WTC11 (cell line): ENCODE measurements around the gene ACVR1B.

Experiments used
- CBFB ChIP-seq: sonication (generic); formaldehyde crosslinking; IDR thresholded peaks from 2 replicates; pipeline ENCODE4 v1.8.1; 2022; ENCODE audit warnings: mild to moderate bottlenecking, low read depth, missing genetic modification reagents
- CREM ChIP-seq: sonication (generic); formaldehyde crosslinking; IDR thresholded peaks from 2 replicates; pipeline ENCODE4 v1.8.1; 2022; ENCODE audit warnings: mild to moderate bottlenecking, missing genetic modification reagents, moderate library complexity
- GTF2I ChIP-seq: fragments of 250-450 bp; sonication (Bioruptor Pico); conservative IDR thresholded peaks from 2 replicates; pipeline ENCODE4 v1.4.0; 2021; ENCODE audit warnings: mild to moderate bottlenecking
- KAT7 ChIP-seq: sonication (generic); formaldehyde crosslinking; IDR thresholded peaks from 2 replicates; pipeline ENCODE4 v1.8.1; 2023; ENCODE audit warnings: missing genetic modification reagents, mild to moderate bottlenecking, borderline replicate concordance
- MYBL2 ChIP-seq: sonication (generic); formaldehyde crosslinking; IDR thresholded peaks from 2 replicates; pipeline ENCODE4 v1.8.1; 2023; ENCODE audit warnings: mild to moderate bottlenecking, moderate library complexity, missing genetic modification reagents
- NR1H2 ChIP-seq: sonication (generic); formaldehyde crosslinking; IDR thresholded peaks from 2 replicates; pipeline ENCODE4 v1.9.0; 2021; ENCODE audit warnings: mild to moderate bottlenecking, moderate library complexity, missing genetic modification reagents
- NR3C1 ChIP-seq: sonication (generic); formaldehyde crosslinking; conservative IDR thresholded peaks from 2 replicates; pipeline ENCODE4 v1.8.1; 2023; ENCODE audit warnings: low read depth, mild to moderate bottlenecking, missing genetic modification reagents
- TF ChIP-seq, protein P1 (sequence below): fragments of 200-600 bp; IDR thresholded peaks from 2 replicates; pipeline ENCODE4 v1.8.0; 2022; ENCODE audit warnings: antibody characterized with exemption
- TF ChIP-seq, protein P2 (sequence below): sonication (generic); formaldehyde crosslinking; IDR thresholded peaks from 2 replicates; pipeline ENCODE4 v1.8.0; 2022; ENCODE audit warnings: mild to moderate bottlenecking, missing genetic modification reagents
- TF ChIP-seq, protein P3 (sequence below): sonication (generic); formaldehyde crosslinking; IDR thresholded peaks from 2 replicates; pipeline ENCODE4 v1.8.1; 2023; ENCODE audit warnings: mild to moderate bottlenecking, missing genetic modification reagents, moderate library complexity
- TF ChIP-seq, protein P4 (sequence below): sonication (generic); formaldehyde crosslinking; IDR thresholded peaks from 2 replicates; pipeline ENCODE4 v1.8.0; 2023; ENCODE audit warnings: missing genetic modification reagents
- TF ChIP-seq, protein P5 (sequence below): sonication (generic); formaldehyde crosslinking; IDR thresholded peaks from 2 replicates; pipeline ENCODE4 v1.8.1; 2023; ENCODE audit warnings: mild to moderate bottlenecking, moderate library complexity, missing genetic modification reagents

DNA sequence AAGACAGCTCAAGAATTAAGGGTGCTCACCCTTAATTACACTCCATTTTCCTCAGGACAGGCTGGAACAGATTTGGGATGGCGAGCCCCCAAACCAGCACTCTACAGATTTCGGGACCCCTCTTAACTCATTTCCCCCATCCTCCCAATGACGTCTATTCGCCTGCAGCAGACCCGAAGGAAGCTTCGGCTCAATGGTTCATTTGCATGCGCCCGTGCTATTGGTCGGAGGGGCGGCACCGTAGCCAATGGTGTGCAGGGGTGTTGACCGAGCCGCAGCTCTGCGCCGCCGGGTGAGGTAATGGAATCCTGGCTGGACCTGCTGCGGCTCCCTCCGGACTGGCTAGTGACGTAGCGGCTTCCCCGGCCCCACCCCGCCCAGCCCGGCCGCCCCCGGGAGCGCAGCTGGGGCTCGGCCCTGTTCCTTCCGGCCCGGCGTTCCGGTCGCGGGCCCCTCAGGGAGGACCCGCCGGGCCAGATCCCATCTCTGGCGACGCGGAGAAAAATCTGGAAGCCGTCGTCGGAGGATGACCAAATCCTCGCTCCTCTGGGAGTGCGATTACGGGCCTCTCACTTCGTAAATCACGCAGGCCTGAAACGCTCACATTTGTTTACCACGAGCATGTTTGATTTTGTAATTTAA, 81.4 kb downstream of the ACVR1B start:
- TF ChIP-seq, protein P1, sequence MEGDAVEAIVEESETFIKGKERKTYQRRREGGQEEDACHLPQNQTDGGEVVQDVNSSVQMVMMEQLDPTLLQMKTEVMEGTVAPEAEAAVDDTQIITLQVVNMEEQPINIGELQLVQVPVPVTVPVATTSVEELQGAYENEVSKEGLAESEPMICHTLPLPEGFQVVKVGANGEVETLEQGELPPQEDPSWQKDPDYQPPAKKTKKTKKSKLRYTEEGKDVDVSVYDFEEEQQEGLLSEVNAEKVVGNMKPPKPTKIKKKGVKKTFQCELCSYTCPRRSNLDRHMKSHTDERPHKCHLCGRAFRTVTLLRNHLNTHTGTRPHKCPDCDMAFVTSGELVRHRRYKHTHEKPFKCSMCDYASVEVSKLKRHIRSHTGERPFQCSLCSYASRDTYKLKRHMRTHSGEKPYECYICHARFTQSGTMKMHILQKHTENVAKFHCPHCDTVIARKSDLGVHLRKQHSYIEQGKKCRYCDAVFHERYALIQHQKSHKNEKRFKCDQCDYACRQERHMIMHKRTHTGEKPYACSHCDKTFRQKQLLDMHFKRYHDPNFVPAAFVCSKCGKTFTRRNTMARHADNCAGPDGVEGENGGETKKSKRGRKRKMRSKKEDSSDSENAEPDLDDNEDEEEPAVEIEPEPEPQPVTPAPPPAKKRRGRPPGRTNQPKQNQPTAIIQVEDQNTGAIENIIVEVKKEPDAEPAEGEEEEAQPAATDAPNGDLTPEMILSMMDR = no peak
- TF ChIP-seq, protein P2, sequence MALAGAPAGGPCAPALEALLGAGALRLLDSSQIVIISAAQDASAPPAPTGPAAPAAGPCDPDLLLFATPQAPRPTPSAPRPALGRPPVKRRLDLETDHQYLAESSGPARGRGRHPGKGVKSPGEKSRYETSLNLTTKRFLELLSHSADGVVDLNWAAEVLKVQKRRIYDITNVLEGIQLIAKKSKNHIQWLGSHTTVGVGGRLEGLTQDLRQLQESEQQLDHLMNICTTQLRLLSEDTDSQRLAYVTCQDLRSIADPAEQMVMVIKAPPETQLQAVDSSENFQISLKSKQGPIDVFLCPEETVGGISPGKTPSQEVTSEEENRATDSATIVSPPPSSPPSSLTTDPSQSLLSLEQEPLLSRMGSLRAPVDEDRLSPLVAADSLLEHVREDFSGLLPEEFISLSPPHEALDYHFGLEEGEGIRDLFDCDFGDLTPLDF (CRISPR knock-in tag) = no peak
- TF ChIP-seq CBFB (CRISPR knock-in tag) (no peak), MYBL2 (no peak), NR1H2 (no peak), KAT7 (no peak), NR3C1 (no peak), GTF2I (CRISPR knock-in tag) (no peak), CREM (CRISPR knock-in tag) (peak; percentile 51; the same call in 1 of the 2 replicates)
- TF ChIP-seq, protein P3, sequence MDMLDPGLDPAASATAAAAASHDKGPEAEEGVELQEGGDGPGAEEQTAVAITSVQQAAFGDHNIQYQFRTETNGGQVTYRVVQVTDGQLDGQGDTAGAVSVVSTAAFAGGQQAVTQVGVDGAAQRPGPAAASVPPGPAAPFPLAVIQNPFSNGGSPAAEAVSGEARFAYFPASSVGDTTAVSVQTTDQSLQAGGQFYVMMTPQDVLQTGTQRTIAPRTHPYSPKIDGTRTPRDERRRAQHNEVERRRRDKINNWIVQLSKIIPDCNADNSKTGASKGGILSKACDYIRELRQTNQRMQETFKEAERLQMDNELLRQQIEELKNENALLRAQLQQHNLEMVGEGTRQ (CRISPR knock-in tag) = no peak
- TF ChIP-seq, protein P4, sequence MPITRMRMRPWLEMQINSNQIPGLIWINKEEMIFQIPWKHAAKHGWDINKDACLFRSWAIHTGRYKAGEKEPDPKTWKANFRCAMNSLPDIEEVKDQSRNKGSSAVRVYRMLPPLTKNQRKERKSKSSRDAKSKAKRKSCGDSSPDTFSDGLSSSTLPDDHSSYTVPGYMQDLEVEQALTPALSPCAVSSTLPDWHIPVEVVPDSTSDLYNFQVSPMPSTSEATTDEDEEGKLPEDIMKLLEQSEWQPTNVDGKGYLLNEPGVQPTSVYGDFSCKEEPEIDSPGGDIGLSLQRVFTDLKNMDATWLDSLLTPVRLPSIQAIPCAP (CRISPR knock-in tag) = no peak
- TF ChIP-seq, protein P5, sequence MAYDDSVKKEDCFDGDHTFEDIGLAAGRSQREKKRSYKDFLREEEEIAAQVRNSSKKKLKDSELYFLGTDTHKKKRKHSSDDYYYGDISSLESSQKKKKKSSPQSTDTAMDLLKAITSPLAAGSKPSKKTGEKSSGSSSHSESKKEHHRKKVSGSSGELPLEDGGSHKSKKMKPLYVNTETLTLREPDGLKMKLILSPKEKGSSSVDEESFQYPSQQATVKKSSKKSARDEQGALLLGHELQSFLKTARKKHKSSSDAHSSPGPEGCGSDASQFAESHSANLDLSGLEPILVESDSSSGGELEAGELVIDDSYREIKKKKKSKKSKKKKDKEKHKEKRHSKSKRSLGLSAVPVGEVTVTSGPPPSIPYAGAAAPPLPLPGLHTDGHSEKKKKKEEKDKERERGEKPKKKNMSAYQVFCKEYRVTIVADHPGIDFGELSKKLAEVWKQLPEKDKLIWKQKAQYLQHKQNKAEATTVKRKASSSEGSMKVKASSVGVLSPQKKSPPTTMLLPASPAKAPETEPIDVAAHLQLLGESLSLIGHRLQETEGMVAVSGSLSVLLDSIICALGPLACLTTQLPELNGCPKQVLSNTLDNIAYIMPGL (CRISPR knock-in tag) = no peak
